Motor neuron (in vitro differentiated cells): Measurements from ENCODE around the gene NAPA. TPM values are rescaled to one million over a fixed set of nuclear protein-coding genes. Genes with fewer than 3 reads are reported as not detected.

ENCODE experiments used
- ATAC-seq, 8 experiments: fragments of 200-7000 bp; cut with Tn5 transposase; replicated peaks in 6 of 8; 2 replicates each; pipeline ENCODE4 v1.8.0; 2021; ENCODE audit warnings: mild to moderate bottlenecking in 8 of 8, moderate library complexity in 8 of 8
- H3K27ac ChIP-seq, 2 donors: fragments of 250-450 bp; sonication (Bioruptor Pico); 2 replicates each; pipeline ENCODE4 v1.9.0; 2021; ENCODE audit warnings: antibody characterized with exemption in 2 of 2, mild to moderate bottlenecking in 2 of 2, moderate library complexity in 1 of 2
- H3K4me1 ChIP-seq, 2 donors: fragments of 250-450 bp; sonication (Bioruptor Pico); replicated peaks in 1 of 2; 2 replicates each; pipeline ENCODE4 v1.6.1; 2021; ENCODE audit warnings: antibody characterized with exemption in 2 of 2, mild to moderate bottlenecking in 2 of 2, moderate library complexity in 1 of 2
- H3K4me3 ChIP-seq, 5 donors: fragments of 250-450 bp; sonication (Bioruptor Pico); 2 replicates each; pipeline ENCODE4 v1.9.0; 2021; ENCODE audit warnings: antibody characterized with exemption in 5 of 5, mild to moderate bottlenecking in 5 of 5, moderate library complexity in 4 of 5
- WGBS, 10 experiments: fragments of 450-650 bp; shearing (Covaris generic); methylation state at CpG; one replicate each; pipeline ENCODE4 v1.0.0; 2022; 5-methylcytosine and 5-hydroxymethylcytosine counted together
- in situ Hi-C, 9 experiments: fragments of 400-800 bp; cut with MboI; loops; one replicate each; pipeline ENCODE4 v1.15.0; 2021; ENCODE audit warnings: low sequenced_read_pairs in 9 of 9, low pct_unique_long_range_greater_than_20kb in 2 of 9; ENCODE audit not compliant: unreplicated experiment in 9 of 9
- total RNA-seq, 8 experiments: library from RNA; unstranded; fragments of 300-600 nt; gene quantifications; 2 replicates each; pipeline versions ENCODE4 v1.2.3 to v1.2.4, GENCODE V29; 2022

NAPA gene
- total RNA-seq, 8 experiments from 2014 or later, result 65.3 to 168 (median 103) TPM

GRCh38 chr19:47540748-47541147 lies 25.9 kb upstream of the NAPA start:
- Histone ChIP-seq H3K4me1 (no peaks in the 10 kb centered on the region), H3K27ac (no peak overlapping the region), H3K4me3 (no peak overlapping the region)
- 0 to 89% (median 25%) methylated on average over 1 to 4 of the region's 4 CpGs; no CpG with 5 or more reads in 4 of the 10 experiments for WGBS, 10 experiments
- in situ Hi-C loops, result no loop called here
- peak in 2 of 8 experiments; percentile 30 to 36 for ATAC-seq

DNA sequence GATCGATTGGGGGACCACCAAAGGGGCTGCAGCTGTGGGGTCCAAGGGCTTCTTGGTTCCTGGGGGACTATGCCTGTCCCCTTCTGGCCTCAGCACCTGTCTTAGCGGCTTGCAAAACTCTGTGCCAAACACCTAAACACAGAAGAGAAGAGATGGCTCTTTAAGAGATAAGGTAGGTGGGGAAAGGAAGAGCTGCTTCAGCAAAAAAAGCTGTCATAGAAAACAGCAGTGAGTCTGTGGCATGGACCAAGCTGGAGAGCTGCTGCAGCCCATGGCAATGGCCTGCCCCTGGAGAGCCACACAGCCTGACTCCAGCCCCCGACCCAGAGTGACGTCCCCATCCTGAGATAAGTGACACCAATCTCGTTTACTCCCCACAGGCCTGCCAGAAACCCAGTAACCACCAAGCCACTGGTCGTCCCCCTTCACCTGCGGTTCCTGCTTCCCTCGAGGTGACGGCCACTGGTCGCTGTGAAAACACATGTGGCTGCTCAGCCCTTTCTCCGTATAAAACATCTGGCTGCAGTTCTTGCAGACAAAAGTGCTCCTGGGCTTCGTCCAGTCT lies 25.0 kb upstream of the NAPA start:
- 0 to 100% (median 76%) methylated on average over 1 to 7 of the region's 12 CpGs for whole genome bisulfite sequencing, 10 experiments
- H3K4me1 ChIP-seq, result no peaks in the 10 kb centered on the region
- no peak overlapping the region for H3K27ac ChIP-seq
- in situ Hi-C loops, result no loop called here
- no peak for ATAC-seq
- H3K4me3 ChIP-seq, result no peak overlapping the region

DNA sequence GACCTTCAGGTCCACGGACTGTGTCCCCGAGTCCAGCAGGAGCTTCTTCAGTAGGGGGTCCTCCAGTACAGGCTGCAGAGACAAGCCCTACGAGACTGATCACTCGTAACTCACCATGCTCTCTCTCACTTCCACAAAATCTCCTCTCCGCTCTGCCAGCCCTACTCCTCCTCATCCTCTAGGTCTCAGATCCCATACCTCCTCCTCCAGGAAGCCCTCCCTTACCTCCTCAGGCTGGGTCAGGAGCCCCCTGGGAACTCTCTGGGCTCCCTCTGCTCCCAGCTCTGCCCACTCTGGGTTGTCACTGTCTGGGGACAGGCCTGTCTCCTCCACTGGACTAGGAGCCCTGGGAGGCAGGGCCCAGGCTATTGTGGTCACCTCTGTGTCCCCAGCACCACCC lies 23.9 kb upstream of the NAPA start:
- 0 to 100% (median 78%) methylated on average over 1 to 5 of the region's 5 CpGs; no CpG with 5 or more reads in 6 of the 10 experiments for WGBS, 10 experiments
- Histone ChIP-seq H3K27ac (no peak overlapping the region), H3K4me1 (no peaks in the 10 kb centered on the region), H3K4me3 (no peak overlapping the region)
- ATAC-seq, result no peak
- in situ Hi-C loops, result no loop called here

- in situ Hi-C loops, result no loop called here
- H3K4me3 ChIP-seq, result no peak overlapping the region
- WGBS, 10 experiments, result 40 to 100% (median 69%) methylated on average over 1 to 4 of the region's 4 CpGs; no CpG with 5 or more reads in 3 of the 10 experiments
Observed at GRCh38 chr19:47537493-47537892, 22.6 kb upstream of the NAPA start.

DNA sequence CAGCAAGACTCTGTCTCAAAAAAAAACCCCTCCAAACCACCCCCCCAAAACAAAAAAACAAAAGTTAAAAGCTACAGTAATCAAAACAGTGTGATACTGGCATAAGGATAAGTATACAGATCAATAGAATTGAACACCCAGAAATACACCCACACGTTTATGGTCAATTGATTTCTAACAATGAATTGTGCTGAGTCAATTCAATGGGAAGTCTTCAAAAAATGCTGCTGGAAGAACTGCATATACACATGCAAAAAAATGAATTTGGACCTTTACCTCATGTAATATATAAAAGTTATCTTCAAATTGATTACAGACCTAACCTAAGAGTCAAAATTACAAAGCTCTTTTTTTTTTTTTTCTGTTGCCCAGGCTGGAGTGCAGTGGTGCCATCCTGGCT lies 19.8 kb upstream of the NAPA start:
- WGBS, 10 experiments, result 0 to 83% (median 39%) methylated on average over 1 of the region's 1 CpG; no CpG with 5 or more reads in 4 of the 10 experiments
- in situ Hi-C loops, result no loop called here
- Histone ChIP-seq H3K4me1 (peaks cover 0 to 4% of the 10 kb centered on the region in 2 donors), H3K27ac (no peak overlapping the region), H3K4me3 (no peak overlapping the region)
- ATAC-seq, result no peak

More at GRCh38 chr19:47537493-47537892, 22.6 kb upstream of the NAPA start:
- no peak for ATAC-seq
- Histone ChIP-seq H3K27ac (no peak overlapping the region), H3K4me1 (no peaks in the 10 kb centered on the region)

DNA sequence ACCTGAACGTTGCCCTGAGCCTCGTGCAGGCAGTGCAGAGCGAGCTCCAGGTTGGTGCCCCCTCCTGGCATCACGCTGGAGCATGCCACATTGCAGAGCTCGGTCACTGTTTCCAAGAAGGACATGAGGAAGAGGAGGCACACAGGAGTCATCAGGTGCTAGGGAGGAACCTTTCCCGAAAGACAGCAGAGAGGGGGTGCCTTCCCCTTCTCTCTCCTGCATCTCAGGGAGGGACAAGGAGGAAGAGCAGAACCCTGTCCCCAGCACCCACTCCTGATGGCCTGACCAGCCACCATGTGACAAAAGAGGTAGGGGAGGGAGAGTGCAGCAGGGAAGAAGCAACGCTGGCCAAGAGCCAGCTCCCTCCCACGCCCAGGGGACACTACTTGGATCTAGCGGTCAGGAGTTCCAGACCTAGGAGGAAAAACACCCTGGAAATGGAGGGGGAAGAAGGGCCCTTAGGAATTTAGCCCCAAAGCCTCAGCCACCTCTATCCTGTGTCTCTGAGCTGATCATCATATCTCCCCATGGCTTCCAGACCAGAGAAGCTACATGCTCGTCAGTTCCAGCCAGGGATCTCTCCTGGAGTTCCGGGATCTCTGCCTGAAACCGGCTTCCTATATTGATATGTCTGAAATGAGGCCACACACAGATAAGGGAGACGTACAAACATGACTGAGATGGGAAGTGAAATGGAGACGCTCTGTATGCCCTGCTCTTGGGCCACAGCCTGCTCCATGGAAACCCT lies 17.0 kb upstream of the NAPA start:
- WGBS, 10 experiments, result 17 to 100% (median 45%) methylated on average over 1 to 6 of the region's 14 CpGs; no CpG with 5 or more reads in 4 of the 10 experiments
- Histone ChIP-seq H3K4me3 (no peak overlapping the region), H3K27ac (no peak overlapping the region), H3K4me1 (peaks cover 0 to 4% of the 10 kb centered on the region in 2 donors)
- in situ Hi-C loops, result no loop called here
- peak in 6 of 8 experiments; percentile 19 to 57 (median 34) for ATAC-seq

DNA sequence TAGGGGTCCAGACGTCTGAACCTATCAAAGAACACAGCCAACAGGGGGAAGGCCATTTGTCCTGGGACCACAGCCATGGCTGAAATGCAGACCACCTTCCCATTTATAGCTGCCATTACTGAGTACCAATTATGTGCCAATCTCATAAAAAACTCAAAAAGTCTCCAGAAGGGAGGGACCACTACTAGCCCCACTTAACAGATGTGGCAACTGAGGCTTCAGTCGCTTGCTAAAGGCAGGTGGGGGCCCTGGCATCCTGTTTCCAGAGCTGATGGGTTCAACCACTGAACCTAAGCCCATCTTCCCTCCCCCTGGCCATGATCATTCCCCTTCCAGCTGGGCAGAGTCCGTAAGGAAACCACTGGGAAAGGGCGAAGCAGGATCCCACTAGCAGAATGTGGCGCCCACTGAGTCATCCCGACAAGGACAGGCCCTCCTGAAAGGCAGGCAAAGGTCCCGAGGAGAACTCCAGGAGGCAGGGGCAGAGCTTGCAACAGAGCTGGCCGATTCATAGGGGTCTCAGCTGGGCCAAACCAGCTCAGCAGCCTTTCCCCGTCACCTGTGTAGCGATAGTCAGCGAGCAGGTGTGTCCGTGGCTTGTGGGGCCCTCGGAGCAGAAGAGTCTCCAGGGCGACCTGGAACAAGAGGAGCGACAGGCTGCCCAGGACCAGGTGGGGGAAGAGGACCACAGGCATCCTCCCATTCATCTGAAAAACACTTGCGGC lies 14.3 kb upstream of the NAPA start:
- WGBS, 10 experiments, result 0 to 87% (median 55%) methylated on average over 1 to 8 of the region's 16 CpGs; no CpG with 5 or more reads in 2 of the 10 experiments
- in situ Hi-C loops, result no loop called here
- ATAC-seq, result no peak

GRCh38 chr19:47526798-47527197 lies 11.9 kb upstream of the NAPA start:
- no peak for ATAC-seq
- 37 to 100% (median 60%) methylated on average over 1 to 3 of the region's 3 CpGs; no CpG with 5 or more reads in 1 of the 10 experiments for WGBS, 10 experiments
- H3K4me3 ChIP-seq, result no peak overlapping the region
- peaks cover 0 to 2% of the 10 kb centered on the region in 2 donors for H3K4me1 ChIP-seq
- in situ Hi-C loops, result no loop called here
- no peak overlapping the region for H3K27ac ChIP-seq

More for the DNA sequence above, 14.3 kb upstream of the NAPA start:
- H3K27ac ChIP-seq, result no peak overlapping the region
- no peak overlapping the region for H3K4me3 ChIP-seq
- H3K4me1 ChIP-seq, result peaks cover 0 to 4% of the 10 kb centered on the region in 2 donors

DNA sequence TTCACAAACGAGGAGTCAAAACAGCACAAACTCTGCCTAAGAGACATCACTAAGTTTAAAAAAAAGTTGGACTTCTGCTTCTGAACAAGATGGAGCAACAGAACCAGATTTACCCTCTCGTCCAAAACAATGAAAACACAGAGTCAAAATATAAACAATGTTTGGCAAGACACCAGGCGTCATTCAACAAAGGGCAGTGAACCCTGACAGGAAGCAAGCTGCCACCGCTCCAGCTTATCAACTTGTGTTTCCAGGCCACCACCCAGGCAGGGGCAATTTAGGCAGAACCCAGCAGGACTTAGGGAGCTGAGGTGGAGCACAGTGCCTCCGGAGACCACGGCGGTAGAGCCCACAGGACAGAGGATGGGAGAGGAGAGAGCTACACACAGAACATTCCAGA lies 8.6 kb upstream of the NAPA start:
- Histone ChIP-seq H3K4me1 (no peaks in the 10 kb centered on the region), H3K27ac (no peak overlapping the region), H3K4me3 (no peak overlapping the region)
- no peak for ATAC-seq
- WGBS, 10 experiments, result 0 to 63% (median 46%) methylated on average over 1 to 7 of the region's 7 CpGs
- in situ Hi-C loops, result loop anchor here in 2 of 9 experiments (25.0 kb wide), 2 partner anchors 164 to 236 kb away; no protein-coding TSS in a partner anchor

DNA sequence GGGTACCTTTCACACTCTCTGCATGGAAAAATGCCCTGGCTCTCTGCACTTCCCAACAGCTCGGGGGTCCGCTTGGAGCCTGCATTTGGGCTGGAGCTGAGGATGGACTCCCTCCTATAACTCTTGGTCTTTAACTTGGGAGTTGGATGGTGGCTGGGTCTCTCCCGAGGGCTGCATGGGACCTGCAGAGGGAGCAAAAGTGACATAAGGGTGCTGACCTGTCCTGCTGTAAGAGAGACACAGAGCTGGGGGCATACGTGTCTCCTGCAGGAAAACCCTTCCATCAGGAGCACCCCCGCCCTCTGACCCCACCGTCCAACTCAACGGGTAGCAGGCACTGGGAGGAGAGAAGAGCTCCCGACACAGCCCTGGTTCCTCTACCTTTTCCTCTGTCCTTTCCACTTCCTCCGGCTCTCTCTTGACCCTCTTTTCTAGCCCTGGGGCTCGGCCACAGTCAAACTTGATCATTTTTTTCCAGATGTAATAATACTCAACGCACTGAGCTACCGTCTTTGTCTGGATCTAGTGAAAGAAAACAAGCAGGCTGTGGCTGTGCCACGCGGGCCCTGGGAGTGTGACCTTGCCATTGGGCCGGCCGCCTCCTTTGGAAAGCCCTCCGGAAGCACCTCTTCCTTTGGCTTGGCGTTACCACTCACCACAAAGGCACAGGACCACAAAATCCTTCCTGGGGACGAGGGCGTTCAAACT lies 6.8 kb upstream of the NAPA start:
- in situ Hi-C loops, result loop anchor here in 2 of 9 experiments (25.0 kb wide), 2 partner anchors 166 to 234 kb away; no protein-coding TSS in a partner anchor
- no peaks in the 10 kb centered on the region for H3K4me1 ChIP-seq
- H3K27ac ChIP-seq, result no peak overlapping the region
- 15 to 98% (median 81%) methylated on average over 2 to 11 of the region's 20 CpGs; no CpG with 5 or more reads in 2 of the 10 experiments for WGBS, 10 experiments
- peak in 2 of 8 experiments; percentile 24 for ATAC-seq
- H3K4me3 ChIP-seq, result no peak overlapping the region

DNA sequence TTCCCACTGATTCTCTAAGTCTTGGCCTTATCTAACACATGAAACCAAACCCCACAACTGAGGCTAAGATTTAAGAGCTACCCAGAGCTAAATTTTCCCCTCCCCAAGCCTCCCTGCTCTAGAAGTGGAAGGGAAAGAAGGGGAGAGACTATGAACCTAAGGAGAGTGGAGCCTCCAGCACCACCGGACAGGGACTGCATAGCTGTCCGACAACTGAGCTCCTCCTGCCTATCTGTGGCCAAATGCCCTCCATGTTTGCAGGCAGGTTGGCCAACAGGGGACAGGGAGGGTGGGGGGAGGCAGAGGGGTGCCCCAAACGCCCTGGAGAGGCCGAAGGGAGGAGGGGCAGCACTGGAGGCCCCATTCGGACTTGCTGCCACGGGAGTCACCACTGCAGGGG lies 6.0 kb upstream of the NAPA start:
- in situ Hi-C loops, result loop anchor here in 2 of 9 experiments (25.0 kb wide), 2 partner anchors 166 to 234 kb away; no protein-coding TSS in a partner anchor
- WGBS, 10 experiments, result 100% methylated on average over 2 of the region's 6 CpGs; no CpG with 5 or more reads in 9 of the 10 experiments
- H3K4me3 ChIP-seq, result no peak overlapping the region
- H3K27ac ChIP-seq, result no peak overlapping the region
- no peaks in the 10 kb centered on the region for H3K4me1 ChIP-seq
- ATAC-seq, result no peak

DNA sequence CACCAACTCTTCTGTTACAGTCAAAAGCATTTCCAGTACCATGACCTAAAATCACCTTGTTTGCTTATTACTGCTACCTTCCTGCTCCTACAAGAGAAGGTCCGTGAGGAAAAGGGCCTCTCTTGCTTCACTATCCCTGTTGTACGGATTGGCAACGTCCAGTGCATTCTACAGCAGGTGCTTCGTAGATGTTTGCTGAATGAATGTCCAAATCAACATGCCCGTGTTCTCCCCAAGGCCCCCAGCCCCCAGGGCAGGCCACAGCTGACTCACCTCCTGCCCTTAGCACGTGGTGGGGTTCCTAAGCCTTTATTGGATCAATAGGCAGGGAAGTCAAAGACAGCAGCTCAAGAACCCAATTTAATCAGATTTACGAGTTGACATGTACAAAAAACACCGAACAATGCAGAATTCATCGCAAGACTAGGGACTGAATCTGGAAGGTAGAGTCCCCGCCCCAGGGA lies 5.5 kb upstream of the NAPA start:
- no peak for ATAC-seq
- H3K27ac ChIP-seq, result no peak overlapping the region
- 23 to 100% (median 76%) methylated on average over 1 to 10 of the region's 10 CpGs; no CpG with 5 or more reads in 4 of the 10 experiments for WGBS, 10 experiments
- no peak overlapping the region for H3K4me3 ChIP-seq
- H3K4me1 ChIP-seq, result no peaks in the 10 kb centered on the region
- in situ Hi-C loops, result loop anchor here in 2 of 9 experiments (25.0 kb wide), 2 partner anchors 167 to 233 kb away; no protein-coding TSS in a partner anchor
